ENCODE results near the gene LIPK. TPM values are rescaled to one million over a fixed set of nuclear protein-coding genes. Genes with fewer than 3 reads are reported as not detected.

The LIPK gene
- polyA plus RNA-seq, 1 of the 3 experiments (the other 2 are of a cell fraction), result not detected

- CTCF ChIA-PET, result interaction anchor here (0.9 to 1.3 kb wide), 3 partner anchors 8 to 222 kb away, joined by 3 to 5 read pairs (median 3); no protein-coding TSS in a partner anchor
These were observed 81.4 kb downstream of the LIPK start for GRCh38 chr10:88787463-88787862.

GRCh38 chr10:88788924-88789323, 82.9 kb downstream of the LIPK start:
- CTCF ChIA-PET, result interaction anchor here (0.7 to 1.0 kb wide), 3 partner anchors 22 to 23 kb away, joined by 3 to 4 read pairs (median 3); no protein-coding TSS in a partner anchor
- no peak overlapping the region for H3K4me3 ChIP-seq (ENCODE audit: low read depth in 2 of 2, low read length in 1 of 2)
- TF ChIP-seq USF2 (IDR thresholded peaks at IDR 0.05; ENCODE audit: borderline replicate concordance, low read depth, low read length), result no peak
- no peak for TF ChIP-seq POLR2AphosphoS5 (IDR thresholded peaks at IDR 0.05; ENCODE audit: low read depth, low read length)

More at GRCh38 chr10:88787463-88787862, 81.4 kb downstream of the LIPK start:
- Histone ChIP-seq H3K9me2 (no peaks in the 10 kb centered on the region), H3K4me2 (no peak overlapping the region), H3K27me3 (ENCODE audit: insufficient read depth) (no peaks in the 10 kb centered on the region), H3K79me2 (ENCODE audit: insufficient read depth) (no peaks in the 10 kb centered on the region), H3K9ac (no peak overlapping the region), H3K27ac (ENCODE audit: low read depth in 2 of 2, low read length in 1 of 2) (no peak overlapping the region), H3K4me1 (ENCODE audit: control insufficient read depth in 1 of 2, insufficient read depth in 2 of 2, low read depth in 1 of 2, low read length in 1 of 2) (no peaks in the 10 kb centered on the region), H4K20me1 (ENCODE audit: insufficient read depth) (no peaks in the 10 kb centered on the region), H3K36me3 (replicated peaks in 1 of 2; ENCODE audit: control insufficient read depth in 1 of 2, insufficient read depth in 2 of 2, low read length in 1 of 2) (no peaks in the 10 kb centered on the region), H2AFZ (ENCODE audit: low read depth) (no peak overlapping the region), H3K9me3 (no peaks in the 10 kb centered on the region), H3K4me3 (ENCODE audit: low read depth in 2 of 2, low read length in 1 of 2) (no peak overlapping the region), H3F3A (replicated peaks; ENCODE audit: insufficient read depth) (no peaks in the 10 kb centered on the region)
- POLR2A ChIA-PET, result no interaction called here
- TF ChIP-seq FOXJ3 (CRISPR knock-in tag; IDR thresholded peaks at IDR 0.05), result no peak
- no peak for TF ChIP-seq IRF3 (IDR thresholded peaks at IDR 0.05; ENCODE audit: low read depth, low read length)
- no peak for TF ChIP-seq RAD21 (IDR thresholded peaks at IDR 0.05; ENCODE audit: low read length)
- TF ChIP-seq FOXM1 (IDR thresholded peaks at IDR 0.05; ENCODE audit: low read depth), result no peak
- TF ChIP-seq MAX (IDR thresholded peaks at IDR 0.05; ENCODE audit: low read depth), result no peak
- TF ChIP-seq GABPA (IDR thresholded peaks at IDR 0.05; ENCODE audit: low read depth), result no peak
- no peak for TF ChIP-seq TCF12 (IDR thresholded peaks at IDR 0.05)
- no peak for TF ChIP-seq MEF2A (IDR thresholded peaks at IDR 0.05; ENCODE audit: borderline replicate concordance, low read depth)
- TF ChIP-seq PBX3 (IDR thresholded peaks at IDR 0.05), result no peak
- no peak for TF ChIP-seq GATA2 (CRISPR knock-in tag; IDR thresholded peaks at IDR 0.05)
- TF ChIP-seq POLR2AphosphoS5 (IDR thresholded peaks at IDR 0.05; ENCODE audit: low read depth, low read length), result no peak
- DNase-seq, result no peak
- WGBS (ENCODE audit: low lambda C conversion rate), result 83% methylated on average over 5 of the region's 5 CpGs

More at GRCh38 chr10:88788924-88789323, 82.9 kb downstream of the LIPK start:
- H3K27me3 ChIP-seq (ENCODE audit: insufficient read depth), result no peaks in the 10 kb centered on the region
- POLR2A ChIA-PET, result no interaction called here
- H4K20me1 ChIP-seq (ENCODE audit: insufficient read depth), result no peaks in the 10 kb centered on the region
- H3K4me1 ChIP-seq (ENCODE audit: control insufficient read depth in 1 of 2, insufficient read depth in 2 of 2, low read depth in 1 of 2, low read length in 1 of 2), result no peaks in the 10 kb centered on the region; a peak in 1 of 4 replicates
- no peak for DNase-seq
- no peaks in the 10 kb centered on the region for H3K9me2 ChIP-seq
- no peak overlapping the region for H3K4me2 ChIP-seq
- H3F3A ChIP-seq (replicated peaks; ENCODE audit: insufficient read depth), result peaks cover 4% of the 10 kb centered on the region
- H2AFZ ChIP-seq (ENCODE audit: low read depth), result no peak overlapping the region
- peaks cover 6% of the 10 kb centered on the region; the same call in 1 of the 2 replicates for H3K9me3 ChIP-seq
- no peak overlapping the region for H3K9ac ChIP-seq
- H3K36me3 ChIP-seq (replicated peaks in 1 of 2; ENCODE audit: control insufficient read depth in 1 of 2, insufficient read depth in 2 of 2, low read length in 1 of 2), result no peaks in the 10 kb centered on the region
- H3K27ac ChIP-seq (ENCODE audit: low read depth in 2 of 2, low read length in 1 of 2), result no peak overlapping the region
- H3K79me2 ChIP-seq (ENCODE audit: insufficient read depth), result no peaks in the 10 kb centered on the region
